ENCODE data around the gene CD36. TPM values are rescaled to one million over a fixed set of nuclear protein-coding genes. Genes with fewer than 3 reads are reported as not detected.

Gene CD36
- total RNA-seq, 1 experiment from 2014 or later = not detected

GRCh38 chr7:80608336-80608735, 30.1 kb upstream of the CD36 start:
- POLR2A ChIA-PET (ENCODE audit: unreplicated experiment) = no interaction called here
- no peaks in the 10 kb centered on the region for H3K9me3 ChIP-seq (ENCODE audit: low read length)
- H3K9me2 ChIP-seq (replicated peaks; ENCODE audit: low read length) = no peaks in the 10 kb centered on the region
- no peak overlapping the region for H3K4me2 ChIP-seq (ENCODE audit: low read length)
- no peaks in the 10 kb centered on the region for H3F3A ChIP-seq (ENCODE audit: low read length, unreplicated experiment)
- no peaks in the 10 kb centered on the region for H3K79me2 ChIP-seq (ENCODE audit: low read length)
- no peaks in the 10 kb centered on the region for H4K20me1 ChIP-seq (ENCODE audit: low read length)
- ATAC-seq = no peak
- no peak overlapping the region for H3K27ac ChIP-seq (ENCODE audit: low read length)
- no peak for DNase-seq
- TF ChIP-seq EZH2 (IDR thresholded peaks at IDR 0.05; ENCODE audit: low read length, unreplicated experiment) (no peak), CTCF (conservative IDR thresholded peaks at IDR 0.05; ENCODE audit: low read depth, low read length) (no peak)
- CTCF ChIA-PET = no interaction called here
- H3K4me1 ChIP-seq (ENCODE audit: insufficient read depth, low read length) = peaks cover 25% of the 10 kb centered on the region
- BruUV-seq (replicated peaks) = no TSS peak
- no peaks in the 10 kb centered on the region for H3K27me3 ChIP-seq (ENCODE audit: low read length)
- no peak overlapping the region for H2AFZ ChIP-seq (ENCODE audit: low read length)
- intact Hi-C loops (cut with micrococcal nuclease) = no loop called here
- no peaks in the 10 kb centered on the region for H3K36me3 ChIP-seq (ENCODE audit: low read depth, low read length)
- no peak overlapping the region for H3K4me3 ChIP-seq (ENCODE audit: low read length)
- no peak overlapping the region for H3K9ac ChIP-seq (ENCODE audit: low read length)

- Histone ChIP-seq H3K9ac (ENCODE audit: low read length) (no peak overlapping the region), H3K4me1 (ENCODE audit: insufficient read depth, low read length) (peaks cover 31% of the 10 kb centered on the region), H3K4me3 (ENCODE audit: low read length) (no peak overlapping the region), H4K20me1 (ENCODE audit: low read length) (no peaks in the 10 kb centered on the region), H2AFZ (ENCODE audit: low read length) (no peak overlapping the region), H3K36me3 (ENCODE audit: low read depth, low read length) (no peaks in the 10 kb centered on the region), H3K27ac (ENCODE audit: low read length) (no peak overlapping the region), H3K4me2 (ENCODE audit: low read length) (no peak overlapping the region), H3F3A (ENCODE audit: low read length, unreplicated experiment) (no peaks in the 10 kb centered on the region), H3K9me3 (ENCODE audit: low read length) (no peaks in the 10 kb centered on the region), H3K27me3 (ENCODE audit: low read length) (no peaks in the 10 kb centered on the region), H3K79me2 (ENCODE audit: low read length) (no peaks in the 10 kb centered on the region), H3K9me2 (replicated peaks; ENCODE audit: low read length) (no peaks in the 10 kb centered on the region)
- ATAC-seq (no peak), DNase-seq (no peak)
- CTCF ChIA-PET = no interaction called here
- POLR2A ChIA-PET (ENCODE audit: unreplicated experiment) = no interaction called here
- no TSS peak for BruUV-seq (replicated peaks)
- TF ChIP-seq EZH2phosphoT487 (IDR thresholded peaks at IDR 0.05; ENCODE audit: borderline replicate concordance, low read length) (no peak), EZH2 (IDR thresholded peaks at IDR 0.05; ENCODE audit: low read length, unreplicated experiment) (no peak), CTCF (conservative IDR thresholded peaks at IDR 0.05; ENCODE audit: low read depth, low read length) (no peak)
- intact Hi-C loops (cut with micrococcal nuclease) = loop anchor here (5.0 kb wide), 2 partner anchors 62 to 102 kb away; no protein-coding TSS in a partner anchor
Observed at GRCh38 chr7:80609751-80610150, 28.7 kb upstream of the CD36 start.

GRCh38 chr7:80611353-80611752, 27.1 kb upstream of the CD36 start:
- H3K4me3 ChIP-seq (ENCODE audit: low read length) = no peak overlapping the region
- peak overlapping the region; percentile 51 for H3K4me2 ChIP-seq (ENCODE audit: low read length)
- peak overlapping the region; percentile 71 for H3K27ac ChIP-seq (ENCODE audit: low read length)
- H3F3A ChIP-seq (ENCODE audit: low read length, unreplicated experiment) = no peaks in the 10 kb centered on the region
- H3K79me2 ChIP-seq (ENCODE audit: low read length) = no peaks in the 10 kb centered on the region
- no peak overlapping the region for H3K9ac ChIP-seq (ENCODE audit: low read length)
- DNase-seq (no peak), ATAC-seq (peak; percentile 33)
- H4K20me1 ChIP-seq (ENCODE audit: low read length) = no peaks in the 10 kb centered on the region
- intact Hi-C loops (cut with micrococcal nuclease) = loop anchor here (5.0 kb wide), 2 partner anchors 64 to 104 kb away; no protein-coding TSS in a partner anchor
- no peaks in the 10 kb centered on the region for H3K9me2 ChIP-seq (replicated peaks; ENCODE audit: low read length)
- BruUV-seq (replicated peaks) = no TSS peak
- H3K9me3 ChIP-seq (ENCODE audit: low read length) = no peaks in the 10 kb centered on the region
- POLR2A ChIA-PET (ENCODE audit: unreplicated experiment) = no interaction called here
- CTCF ChIA-PET = no interaction called here
- TF ChIP-seq CTCF (conservative IDR thresholded peaks at IDR 0.05; ENCODE audit: low read depth, low read length) (no peak), EZH2phosphoT487 (IDR thresholded peaks at IDR 0.05; ENCODE audit: borderline replicate concordance, low read length) (no peak), EZH2 (IDR thresholded peaks at IDR 0.05; ENCODE audit: low read length, unreplicated experiment) (no peak)
- no peak overlapping the region for H2AFZ ChIP-seq (ENCODE audit: low read length)
- no peaks in the 10 kb centered on the region for H3K36me3 ChIP-seq (ENCODE audit: low read depth, low read length)
- H3K4me1 ChIP-seq (ENCODE audit: insufficient read depth, low read length) = peaks cover 41% of the 10 kb centered on the region
- no peaks in the 10 kb centered on the region for H3K27me3 ChIP-seq (ENCODE audit: low read length)

Data from PC-3 (cell line).